Neuronal stem cell (in vitro differentiated cells): ENCODE data around the gene NXT2.

ENCODE experiments used
- DNase-seq: peaks from one replicate; pipeline ENCODE4 v3.0.0-alpha.2; 2013; ENCODE audit warnings: low spot score
- H2AFZ ChIP-seq: one replicate; pipeline ENCODE4 v1.6.1; 2013; ENCODE audit warnings: mild to moderate bottlenecking, low read length, inconsistent platforms
- H2AK5ac ChIP-seq: 2 replicates; pipeline ENCODE4 v1.6.1; 2013; ENCODE audit warnings: low read depth, mild to moderate bottlenecking, inconsistent platforms, low read length, moderate library complexity, mixed read lengths
- H2BK120ac ChIP-seq: 2 replicates; pipeline ENCODE4 v1.6.1; 2013; ENCODE audit warnings: low read depth, mild to moderate bottlenecking, inconsistent platforms, low read length, moderate library complexity, mixed read lengths
- H2BK12ac ChIP-seq: one replicate; pipeline ENCODE4 v1.6.1; 2013; ENCODE audit warnings: low read length, inconsistent platforms
- H2BK15ac ChIP-seq: 2 replicates; pipeline ENCODE4 v1.6.1; 2013; ENCODE audit warnings: mild to moderate bottlenecking, low read length, inconsistent platforms, mixed read lengths
- H2BK5ac ChIP-seq: one replicate; pipeline ENCODE4 v1.6.1; 2013; ENCODE audit warnings: inconsistent platforms, mild to moderate bottlenecking, low read length, moderate library complexity
- H3K14ac ChIP-seq: one replicate; pipeline ENCODE4 v1.6.1; 2013; ENCODE audit warnings: low read length, inconsistent platforms
- H3K18ac ChIP-seq: 2 replicates; pipeline ENCODE4 v1.6.1; 2013; ENCODE audit warnings: low read length, inconsistent platforms
- H3K23ac ChIP-seq: 2 replicates; pipeline ENCODE4 v1.6.1; 2013; ENCODE audit warnings: low read depth, mild to moderate bottlenecking, mixed read lengths, low read length, inconsistent platforms; ENCODE audit not compliant: poor library complexity
- H3K27ac ChIP-seq: replicated peaks from 3 replicates; pipeline ENCODE4 v1.5.1; 2013; ENCODE audit warnings: low read length, inconsistent platforms
- H3K27me3 ChIP-seq, 3 experiments: 2 replicates each; pipeline ENCODE4 v1.6.1; 2013; ENCODE audit warnings: low read length in 3 of 3, mild to moderate bottlenecking in 2 of 3, inconsistent platforms in 1 of 3, low read depth in 1 of 3, mixed read lengths in 1 of 3, moderate library complexity in 1 of 3; ENCODE audit not compliant: control insufficient read depth in 3 of 3, insufficient read depth in 3 of 3
- H3K36me3 ChIP-seq, 2 donors: replicated peaks in 1 of 2; 2 replicates each; pipeline ENCODE4 v1.6.1; 2013; ENCODE audit warnings: low read length in 2 of 2; ENCODE audit not compliant: control insufficient read depth in 2 of 2, insufficient read depth in 2 of 2
- H3K4ac ChIP-seq: 2 replicates; pipeline ENCODE4 v1.6.1; 2013; ENCODE audit warnings: inconsistent platforms, mild to moderate bottlenecking, low read length, moderate library complexity
- H3K4me1 ChIP-seq, 2 donors: 1 replicate in 1 of 2; 2 replicates in 1 of 2; pipeline ENCODE4 v1.6.1; 2013; ENCODE audit warnings: low read length in 2 of 2, low read depth in 1 of 2; ENCODE audit not compliant: control insufficient read depth in 2 of 2, insufficient read depth in 1 of 2
- H3K4me2 ChIP-seq: one replicate; pipeline ENCODE4 v1.6.1; 2013; ENCODE audit warnings: mild to moderate bottlenecking, low read length, inconsistent platforms; ENCODE audit not compliant: insufficient read depth, poor library complexity, severe bottlenecking
- H3K4me3 ChIP-seq, 2 donors: 2 replicates each; pipeline ENCODE4 v1.5.1; 2013; ENCODE audit warnings: low read length in 2 of 2, mild to moderate bottlenecking in 2 of 2, inconsistent platforms in 1 of 2, moderate library complexity in 1 of 2
- H3K79me1 ChIP-seq: one replicate; pipeline ENCODE4 v1.6.1; 2013; ENCODE audit warnings: low read depth, mild to moderate bottlenecking, inconsistent platforms, low read length, moderate library complexity
- H3K9ac ChIP-seq: one replicate; pipeline ENCODE4 v1.6.1; 2013; ENCODE audit warnings: mild to moderate bottlenecking, low read depth, low read length, inconsistent platforms; ENCODE audit not compliant: poor library complexity
- H3K9me3 ChIP-seq, 2 donors: replicated peaks in 1 of 2; 2 replicates each; pipeline versions ENCODE3 to v1.6.1; 2013; ENCODE audit warnings: low read length in 2 of 2, mild to moderate bottlenecking in 2 of 2, inconsistent platforms in 1 of 2, low read depth in 1 of 2, mixed read lengths in 1 of 2, moderate library complexity in 1 of 2; ENCODE audit not compliant: control insufficient read depth in 2 of 2, insufficient read depth in 1 of 2
- H4K8ac ChIP-seq: one replicate; pipeline ENCODE4 v1.6.1; 2013; ENCODE audit warnings: low read depth, mild to moderate bottlenecking, inconsistent platforms, low read length, moderate library complexity
- H4K91ac ChIP-seq: one replicate; pipeline ENCODE4 v1.6.1; 2013; ENCODE audit warnings: low read length, low read depth, mild to moderate bottlenecking, inconsistent platforms; ENCODE audit not compliant: poor library complexity
- WGBS, 2 donors: extraction: QIAGEN DNeasy Blood & Tissue Kit; methylation state at CpG; one replicate each; pipeline ENCODE4 v1.1.7; 2013; ENCODE audit warnings: missing lambda C conversion rate in 2 of 2, mixed read lengths in 1 of 2; ENCODE audit not compliant: insufficient read length in 2 of 2, insufficient replicate concordance in 1 of 2; ENCODE audit errors: extremely low coverage in 2 of 2; 5-methylcytosine and 5-hydroxymethylcytosine counted together

Gene NXT2

GRCh38 chrX:109501176-109501575 is 35.5 kb upstream of the NXT2 start:
- Histone ChIP-seq H3K4me3 (no peak overlapping the region), H4K91ac (no peak overlapping the region), H3K4me2 (no peak overlapping the region), H2BK15ac (no peak overlapping the region), H3K9ac (no peak overlapping the region), H2AFZ (no peak overlapping the region), H3K4me1 (no peaks in the 10 kb centered on the region), H2BK12ac (no peak overlapping the region), H3K18ac (no peak overlapping the region), H3K27ac (no peak overlapping the region), H4K8ac (no peak overlapping the region), H3K4ac (no peak overlapping the region), H2AK5ac (no peak overlapping the region), H3K27me3 (peaks cover 0 to 30% (median 0%) of the 10 kb centered on the region in 3 experiments), H3K36me3 (no peaks in the 10 kb centered on the region), H2BK120ac (no peak overlapping the region), H2BK5ac (no peak overlapping the region), H3K9me3 (no peaks in the 10 kb centered on the region), H3K79me1 (no peaks in the 10 kb centered on the region), H3K23ac (no peak overlapping the region), H3K14ac (no peak overlapping the region)
- WGBS, 2 donors: no CpG with 5 or more reads among the region's 3 CpGs
- no peak for DNase-seq

GRCh38 chrX:109508915-109509314 is 27.7 kb upstream of the NXT2 start:
- Histone ChIP-seq H3K36me3 (no peaks in the 10 kb centered on the region), H4K8ac (no peak overlapping the region), H3K9me3 (no peaks in the 10 kb centered on the region), H2BK120ac (no peak overlapping the region), H3K9ac (no peak overlapping the region), H2BK15ac (no peak overlapping the region), H3K18ac (no peak overlapping the region), H3K27me3 (peaks cover 0 to 8% (median 0%) of the 10 kb centered on the region in 3 experiments), H2BK5ac (no peak overlapping the region), H2AFZ (no peak overlapping the region), H4K91ac (no peak overlapping the region), H2BK12ac (no peak overlapping the region), H3K23ac (no peak overlapping the region), H3K4me3 (no peak overlapping the region), H3K14ac (no peak overlapping the region), H2AK5ac (no peak overlapping the region), H3K27ac (no peak overlapping the region), H3K4me2 (no peak overlapping the region), H3K4ac (no peak overlapping the region), H3K79me1 (no peaks in the 10 kb centered on the region), H3K4me1 (no peaks in the 10 kb centered on the region)
- DNase-seq: no peak

GRCh38 chrX:109511113-109511512 is 25.5 kb upstream of the NXT2 start:
- no peaks in the 10 kb centered on the region for H3K36me3 ChIP-seq
- no peak overlapping the region for H2AFZ ChIP-seq
- no CpG with 5 or more reads among the region's 1 CpG for WGBS, 2 donors
- H2BK12ac ChIP-seq: no peak overlapping the region
- no peak overlapping the region for H3K18ac ChIP-seq
- H3K27ac ChIP-seq: no peak overlapping the region
- H2BK5ac ChIP-seq: no peak overlapping the region
- no peak overlapping the region for H3K9ac ChIP-seq
- no peak overlapping the region for H3K4me3 ChIP-seq
- no peak overlapping the region for H4K91ac ChIP-seq
- no peak overlapping the region for H2BK15ac ChIP-seq
- H3K4me2 ChIP-seq: no peak overlapping the region
- H3K27me3 ChIP-seq: peaks cover 0 to 5% (median 0%) of the 10 kb centered on the region in 3 experiments
- no peak overlapping the region for H3K14ac ChIP-seq
- no peak overlapping the region for H4K8ac ChIP-seq
- H2AK5ac ChIP-seq: no peak overlapping the region
- no peaks in the 10 kb centered on the region for H3K4me1 ChIP-seq
- H3K79me1 ChIP-seq: no peaks in the 10 kb centered on the region
- no peak overlapping the region for H2BK120ac ChIP-seq
- H3K23ac ChIP-seq: no peak overlapping the region
- no peak for DNase-seq
- H3K4ac ChIP-seq: no peak overlapping the region
- no peaks in the 10 kb centered on the region for H3K9me3 ChIP-seq

- H3K4ac ChIP-seq: no peak overlapping the region
- no peak overlapping the region for H2BK12ac ChIP-seq
- no peak overlapping the region for H3K18ac ChIP-seq
- H3K4me1 ChIP-seq: no peaks in the 10 kb centered on the region
- WGBS, 2 donors: no CpG with 5 or more reads among the region's 1 CpG
- no peak overlapping the region for H2BK5ac ChIP-seq
- no peaks in the 10 kb centered on the region for H3K36me3 ChIP-seq
- no peaks in the 10 kb centered on the region for H3K9me3 ChIP-seq
- no peak overlapping the region for H3K14ac ChIP-seq
- no peak overlapping the region for H2BK120ac ChIP-seq
- H4K91ac ChIP-seq: no peak overlapping the region
- H3K9ac ChIP-seq: no peak overlapping the region
- H4K8ac ChIP-seq: no peak overlapping the region
- H3K27ac ChIP-seq: no peak overlapping the region
- H2AFZ ChIP-seq: no peak overlapping the region
- peaks cover 0 to 4% (median 0%) of the 10 kb centered on the region in 3 experiments for H3K27me3 ChIP-seq
- H3K4me2 ChIP-seq: no peak overlapping the region
- H2AK5ac ChIP-seq: no peak overlapping the region
- H3K4me3 ChIP-seq: no peak overlapping the region
- H3K79me1 ChIP-seq: no peaks in the 10 kb centered on the region
- DNase-seq: no peak
- H2BK15ac ChIP-seq: no peak overlapping the region
- H3K23ac ChIP-seq: no peak overlapping the region
Measured at GRCh38 chrX:109519001-109519400, 17.6 kb upstream of the NXT2 start.
